ENCODE data around the gene EWSR1. TPM values are rescaled to one million over a fixed set of nuclear protein-coding genes. Genes with fewer than 3 reads are reported as not detected.

EWSR1 gene
- total RNA-seq, 2 donors from 2014 or later = 197 to 225 TPM

GRCh38 chr22:29319072-29319471 is 51.0 kb downstream of the EWSR1 start:
- H3K36me3 ChIP-seq = no peaks in the 10 kb centered on the region
- H3K27ac ChIP-seq = no peak overlapping the region
- H3K4me3 ChIP-seq = no peak overlapping the region
- ATAC-seq (ENCODE audit: insufficient number of reproducible peaks, low FRiP score, low read depth) = no peak
- no peak for DNase-seq (ENCODE audit: low spot score)
- peaks cover 9% of the 10 kb centered on the region for H3K27me3 ChIP-seq (replicated peaks; ENCODE audit: insufficient read depth)
- H3K9me3 ChIP-seq = no peaks in the 10 kb centered on the region
- no peak for TF ChIP-seq CTCF (IDR thresholded peaks at IDR 0.05)
- H3K4me1 ChIP-seq (ENCODE audit: control insufficient read depth in 1 of 2, low read depth in 2 of 2) = peaks cover 5 to 15% of the 10 kb centered on the region in 2 donors

- no peaks in the 10 kb centered on the region for H3K36me3 ChIP-seq
- no peak for TF ChIP-seq CTCF (IDR thresholded peaks at IDR 0.05)
- H3K4me3 ChIP-seq = no peak overlapping the region
- no peak overlapping the region for H3K27ac ChIP-seq
- no peak for DNase-seq (ENCODE audit: low spot score)
- H3K4me1 ChIP-seq (ENCODE audit: control insufficient read depth in 1 of 2, low read depth in 2 of 2) = peaks cover 0 to 4% of the 10 kb centered on the region in 2 donors
- no peaks in the 10 kb centered on the region for H3K9me3 ChIP-seq
- H3K27me3 ChIP-seq (replicated peaks; ENCODE audit: insufficient read depth) = no peaks in the 10 kb centered on the region
- ATAC-seq (ENCODE audit: insufficient number of reproducible peaks, low FRiP score, low read depth) = no peak
These were observed 52.5 kb downstream of the EWSR1 start for GRCh38 chr22:29320546-29320945.

GRCh38 chr22:29323641-29324040 is 55.6 kb downstream of the EWSR1 start:
- H3K36me3 ChIP-seq = peaks cover 13% of the 10 kb centered on the region
- H3K9me3 ChIP-seq = no peaks in the 10 kb centered on the region
- TF ChIP-seq CTCF (IDR thresholded peaks at IDR 0.05) = no peak
- ATAC-seq (ENCODE audit: insufficient number of reproducible peaks, low FRiP score, low read depth) (no peak), DNase-seq (ENCODE audit: low spot score) (no peak)
- peaks cover 0 to 5% of the 10 kb centered on the region in 2 donors for H3K4me1 ChIP-seq (ENCODE audit: control insufficient read depth in 1 of 2, low read depth in 2 of 2)
- H3K4me3 ChIP-seq = no peak overlapping the region
- H3K27ac ChIP-seq = no peak overlapping the region
- no peaks in the 10 kb centered on the region for H3K27me3 ChIP-seq (replicated peaks; ENCODE audit: insufficient read depth)

GRCh38 chr22:29325356-29325755 is 57.3 kb downstream of the EWSR1 start:
- no peaks in the 10 kb centered on the region for H3K27me3 ChIP-seq (replicated peaks; ENCODE audit: insufficient read depth)
- ATAC-seq (ENCODE audit: insufficient number of reproducible peaks, low FRiP score, low read depth) (no peak), DNase-seq (ENCODE audit: low spot score) (no peak)
- no peak overlapping the region for H3K27ac ChIP-seq
- TF ChIP-seq CTCF (IDR thresholded peaks at IDR 0.05) = no peak
- no peak overlapping the region for H3K4me3 ChIP-seq
- H3K36me3 ChIP-seq = peaks cover 23% of the 10 kb centered on the region
- H3K9me3 ChIP-seq = no peaks in the 10 kb centered on the region
- H3K4me1 ChIP-seq (ENCODE audit: control insufficient read depth in 1 of 2, low read depth in 2 of 2) = peaks cover 0 to 5% of the 10 kb centered on the region in 2 donors

- no peak for DNase-seq (ENCODE audit: low spot score)
- ATAC-seq (ENCODE audit: insufficient number of reproducible peaks, low FRiP score, low read depth) = no peak
These were observed 57.8 kb downstream of the EWSR1 start for GRCh38 chr22:29325785-29326315.

More at GRCh38 chr22:29325785-29326315, 57.8 kb downstream of the EWSR1 start:
- H3K9me3 ChIP-seq = no peaks in the 10 kb centered on the region
- peaks cover 0 to 5% of the 10 kb centered on the region in 2 donors for H3K4me1 ChIP-seq (ENCODE audit: control insufficient read depth in 1 of 2, low read depth in 2 of 2)
- H3K27ac ChIP-seq = no peak overlapping the region
- no peaks in the 10 kb centered on the region for H3K27me3 ChIP-seq (replicated peaks; ENCODE audit: insufficient read depth)
- no peak for TF ChIP-seq CTCF (IDR thresholded peaks at IDR 0.05)
- no peak overlapping the region for H3K4me3 ChIP-seq
- peaks cover 23% of the 10 kb centered on the region for H3K36me3 ChIP-seq

All from thoracic aorta (tissue), 2 donors.